ENCODE data around the gene ACTG1.

Gene ACTG1

DNA sequence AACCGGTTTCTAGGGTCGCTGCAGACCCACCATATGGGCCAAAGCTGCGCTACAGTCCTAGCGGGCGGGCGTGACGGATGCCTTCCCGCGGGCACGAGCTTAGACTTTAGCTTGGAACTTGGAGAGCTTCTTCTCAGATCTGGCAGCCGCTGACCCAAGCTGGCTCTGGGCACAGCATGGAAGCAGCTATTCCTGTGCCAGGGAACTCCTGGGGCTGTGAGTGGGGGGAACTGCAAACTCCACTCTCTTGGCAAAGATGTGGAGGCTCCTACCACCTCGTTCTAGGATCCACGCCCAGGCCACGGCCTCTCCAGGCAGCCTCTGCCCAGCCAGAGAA lies 30.7 kb upstream of the ACTG1 start:
- Histone ChIP-seq H3K4me3 (ENCODE audit: low read depth, low read length) (no peak overlapping the region), H3K36me3 (replicated peaks) (peaks cover 59% of the 10 kb centered on the region), H3K27ac (no peak overlapping the region), H3K27me3 (replicated peaks) (no peaks in the 10 kb centered on the region)
- no peak for DNase-seq
- in situ Hi-C loops (cut with HindIII; ENCODE audit: low pct_ligation_motif_present, low sequenced_read_pairs), result no loop called here
- TF ChIP-seq, protein P1, sequence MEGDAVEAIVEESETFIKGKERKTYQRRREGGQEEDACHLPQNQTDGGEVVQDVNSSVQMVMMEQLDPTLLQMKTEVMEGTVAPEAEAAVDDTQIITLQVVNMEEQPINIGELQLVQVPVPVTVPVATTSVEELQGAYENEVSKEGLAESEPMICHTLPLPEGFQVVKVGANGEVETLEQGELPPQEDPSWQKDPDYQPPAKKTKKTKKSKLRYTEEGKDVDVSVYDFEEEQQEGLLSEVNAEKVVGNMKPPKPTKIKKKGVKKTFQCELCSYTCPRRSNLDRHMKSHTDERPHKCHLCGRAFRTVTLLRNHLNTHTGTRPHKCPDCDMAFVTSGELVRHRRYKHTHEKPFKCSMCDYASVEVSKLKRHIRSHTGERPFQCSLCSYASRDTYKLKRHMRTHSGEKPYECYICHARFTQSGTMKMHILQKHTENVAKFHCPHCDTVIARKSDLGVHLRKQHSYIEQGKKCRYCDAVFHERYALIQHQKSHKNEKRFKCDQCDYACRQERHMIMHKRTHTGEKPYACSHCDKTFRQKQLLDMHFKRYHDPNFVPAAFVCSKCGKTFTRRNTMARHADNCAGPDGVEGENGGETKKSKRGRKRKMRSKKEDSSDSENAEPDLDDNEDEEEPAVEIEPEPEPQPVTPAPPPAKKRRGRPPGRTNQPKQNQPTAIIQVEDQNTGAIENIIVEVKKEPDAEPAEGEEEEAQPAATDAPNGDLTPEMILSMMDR (IDR thresholded peaks at IDR 0.05; ENCODE audit: low read depth, low read length, missing control alignments), result no peak

DNA sequence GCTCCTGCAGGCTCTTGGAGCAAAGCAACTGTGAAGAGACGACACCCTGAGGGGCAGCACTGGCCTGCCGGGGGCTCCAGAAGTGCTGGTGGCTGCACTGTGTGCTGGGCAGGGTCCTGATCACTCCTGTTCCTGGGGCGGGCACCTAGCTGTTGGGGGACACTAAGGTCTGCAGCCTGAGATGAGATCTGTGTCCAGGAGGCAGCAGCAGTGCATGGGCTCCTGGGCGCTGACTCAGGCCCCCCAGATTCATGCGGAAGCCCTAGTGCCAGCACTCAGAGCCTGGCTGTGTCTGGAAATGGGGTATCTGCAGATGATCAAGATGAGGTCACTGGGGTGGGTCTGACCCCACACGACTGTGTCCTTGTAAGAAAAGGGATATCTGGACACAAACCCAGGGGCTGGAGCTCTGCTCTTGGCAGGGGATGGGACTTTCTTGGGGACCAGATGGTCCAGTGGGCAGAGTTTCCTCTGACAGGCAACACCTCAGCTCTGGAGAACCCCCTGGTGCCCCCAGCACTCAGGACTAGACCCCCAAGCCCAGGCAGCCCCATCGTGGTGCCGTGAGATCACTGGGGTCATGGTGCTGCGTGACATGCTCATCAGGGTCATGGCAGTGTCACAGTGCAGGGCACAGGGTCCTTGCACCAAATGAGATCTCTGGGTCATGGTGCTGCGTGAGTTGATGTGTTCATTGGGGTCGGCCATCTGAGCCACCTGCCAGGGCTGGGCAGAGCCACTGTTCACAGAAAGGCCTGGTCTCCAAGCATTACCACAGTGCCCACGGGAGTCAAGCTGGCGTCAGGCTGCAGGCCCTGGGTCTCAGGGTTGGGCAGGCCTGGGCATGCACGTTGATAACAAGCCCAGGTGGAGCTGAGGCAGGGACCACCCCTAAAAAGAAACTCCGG lies 30.1 kb upstream of the ACTG1 start:
- Histone ChIP-seq H3K27me3 (replicated peaks) (no peaks in the 10 kb centered on the region), H3K27ac (no peak overlapping the region), H3K36me3 (replicated peaks) (peaks cover 54% of the 10 kb centered on the region), H3K4me3 (ENCODE audit: low read depth, low read length) (no peak overlapping the region)
- DNase-seq, result no peak
- in situ Hi-C loops (cut with HindIII; ENCODE audit: low pct_ligation_motif_present, low sequenced_read_pairs), result no loop called here
- TF ChIP-seq, protein P1 (IDR thresholded peaks at IDR 0.05; ENCODE audit: low read depth, low read length, missing control alignments), result no peak

DNA sequence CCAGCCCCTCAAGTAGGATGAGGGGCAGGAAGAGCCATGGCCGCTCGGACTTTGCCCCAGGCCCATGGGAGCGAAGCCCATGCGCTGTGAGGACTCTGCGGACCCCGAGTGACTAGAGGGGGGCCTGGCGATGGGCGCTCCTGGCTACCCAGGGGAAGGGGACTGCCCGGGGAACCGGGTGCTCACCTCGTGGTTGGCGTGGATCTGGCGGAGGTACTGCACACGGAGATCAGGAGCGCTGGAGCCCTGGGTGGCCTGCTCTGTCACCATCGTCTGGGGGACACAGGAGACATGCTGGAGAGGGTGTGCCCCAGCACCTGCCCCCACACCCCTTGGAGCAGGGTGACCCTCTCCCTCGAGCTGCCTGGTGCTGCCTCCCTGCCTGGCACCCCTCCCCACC lies 28.5 kb upstream of the ACTG1 start:
- no peak for DNase-seq
- H3K36me3 ChIP-seq (replicated peaks), result peaks cover 40% of the 10 kb centered on the region
- H3K4me3 ChIP-seq (ENCODE audit: low read depth, low read length), result no peak overlapping the region
- in situ Hi-C loops (cut with HindIII; ENCODE audit: low pct_ligation_motif_present, low sequenced_read_pairs), result no loop called here
- H3K27me3 ChIP-seq (replicated peaks), result peaks cover 3% of the 10 kb centered on the region
- no peak overlapping the region for H3K27ac ChIP-seq
- TF ChIP-seq, protein P1 (IDR thresholded peaks at IDR 0.05; ENCODE audit: low read depth, low read length, missing control alignments), result no peak

DNA sequence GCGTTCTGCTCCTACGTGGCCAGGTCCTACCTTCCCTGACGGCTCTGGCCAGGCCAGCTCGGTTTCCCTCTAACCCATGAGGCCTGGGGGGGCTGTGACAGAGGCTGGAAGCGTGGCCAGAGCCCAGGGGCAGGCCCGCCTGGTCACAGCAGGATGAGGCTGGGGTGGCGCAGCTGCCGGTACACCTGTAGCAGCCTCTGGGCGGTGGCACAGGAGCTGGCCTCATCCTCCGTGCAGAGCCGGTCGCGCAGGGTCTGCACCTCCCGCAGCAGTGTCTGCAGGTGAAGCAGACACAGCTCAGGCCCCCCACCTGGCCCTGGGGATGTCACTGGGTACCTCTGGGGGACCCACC lies 28.1 kb upstream of the ACTG1 start:
- H3K4me3 ChIP-seq (ENCODE audit: low read depth, low read length), result no peak overlapping the region
- in situ Hi-C loops (cut with HindIII; ENCODE audit: low pct_ligation_motif_present, low sequenced_read_pairs), result no loop called here
- DNase-seq, result no peak
- TF ChIP-seq, protein P1 (IDR thresholded peaks at IDR 0.05; ENCODE audit: low read depth, low read length, missing control alignments), result no peak
- H3K27ac ChIP-seq, result no peak overlapping the region
- H3K36me3 ChIP-seq (replicated peaks), result peaks cover 35% of the 10 kb centered on the region
- H3K27me3 ChIP-seq (replicated peaks), result peaks cover 6% of the 10 kb centered on the region

DNA sequence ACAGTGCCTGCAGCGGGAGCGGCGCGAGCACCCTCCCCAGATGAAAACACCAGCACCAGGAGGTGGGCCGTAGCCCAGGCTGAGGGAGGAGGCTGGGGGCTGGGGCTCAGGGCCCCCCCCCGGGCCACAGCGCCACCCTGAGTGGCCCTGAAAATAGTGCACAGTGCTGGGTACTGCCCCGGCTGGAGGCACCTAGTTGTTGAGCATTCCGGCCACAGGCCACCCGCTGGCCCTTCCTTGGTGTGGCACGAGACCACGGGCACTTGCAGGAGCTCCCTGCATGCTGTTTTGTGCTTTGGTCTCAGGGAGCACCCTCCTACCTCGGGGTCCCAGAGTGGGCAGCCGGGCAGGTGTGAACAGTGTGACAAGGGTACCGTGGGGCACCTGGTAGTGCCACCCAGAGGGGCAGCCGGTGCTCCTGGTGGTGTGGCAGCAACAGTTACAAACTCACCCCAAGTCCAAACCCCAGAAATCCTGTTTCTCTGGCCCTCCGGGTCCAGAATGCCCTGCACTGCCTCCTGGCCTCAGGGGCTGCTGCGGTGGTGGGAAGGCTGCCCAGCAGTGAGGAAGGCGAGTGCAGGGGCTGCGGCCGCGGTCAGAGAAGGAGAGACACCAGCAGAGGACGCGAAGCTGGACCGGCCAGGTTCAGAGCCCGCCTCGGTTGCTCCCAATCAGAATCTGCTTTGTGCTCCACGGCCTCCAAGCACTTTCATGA lies 27.5 kb upstream of the ACTG1 start:
- H3K36me3 ChIP-seq (replicated peaks), result peaks cover 30% of the 10 kb centered on the region

More for the DNA sequence above, 27.5 kb upstream of the ACTG1 start:
- in situ Hi-C loops (cut with HindIII; ENCODE audit: low pct_ligation_motif_present, low sequenced_read_pairs), result no loop called here
- TF ChIP-seq, protein P1 (IDR thresholded peaks at IDR 0.05; ENCODE audit: low read depth, low read length, missing control alignments), result no peak
- no peak for DNase-seq
- no peak overlapping the region for H3K4me3 ChIP-seq (ENCODE audit: low read depth, low read length)
- no peak overlapping the region for H3K27ac ChIP-seq
- peaks cover 6% of the 10 kb centered on the region for H3K27me3 ChIP-seq (replicated peaks)
